RWPE2 (cell line): ENCODE data around the gene LATS2.
A peak's percentile ranks its signal among the peaks of the same experiment; 100 is the strongest.

Source experiments
- ATAC-seq: fragments of 200-7000 bp; cut with Tn5 transposase; 3 replicates; pipeline ENCODE4 v1.9.1; 2021; ENCODE audit warnings: low read depth
- DNase-seq: peaks from one replicate; pipeline ENCODE4 v3.0.0-alpha.2; 2020; ENCODE audit warnings: low spot score
- H3K27ac ChIP-seq: fragments of 450-650 bp; 2 replicates; pipeline ENCODE4 v1.5.1; 2017; ENCODE audit warnings: mild to moderate bottlenecking; ENCODE audit not compliant: poor library complexity, severe bottlenecking
- H3K27me3 ChIP-seq: fragments of 250-450 bp; sonication (Bioruptor Pico); 2 replicates; pipeline ENCODE4 v1.5.1; 2021; ENCODE audit warnings: mild to moderate bottlenecking, moderate library complexity; ENCODE audit not compliant: insufficient read depth, poor library complexity, severe bottlenecking
- H3K36me3 ChIP-seq: fragments of 250-450 bp; sonication (Bioruptor Pico); 2 replicates; pipeline ENCODE4 v1.5.1; 2020; ENCODE audit warnings: low read depth, mild to moderate bottlenecking, moderate library complexity
- H3K4me1 ChIP-seq: fragments of 250-450 bp; sonication (Bioruptor Pico); 2 replicates; pipeline ENCODE4 v1.5.1; 2021; ENCODE audit warnings: mild to moderate bottlenecking, moderate library complexity; ENCODE audit not compliant: insufficient read depth, poor library complexity, severe bottlenecking
- H3K4me3 ChIP-seq: fragments of 250-450 bp; sonication (Bioruptor Pico); 2 replicates; pipeline ENCODE4 v1.5.1; 2021; ENCODE audit warnings: mild to moderate bottlenecking, moderate library complexity; ENCODE audit not compliant: severe bottlenecking
- H3K9me3 ChIP-seq: fragments of 250-450 bp; sonication (Bioruptor Pico); 2 replicates; pipeline ENCODE4 v1.5.1; 2021; ENCODE audit warnings: mild to moderate bottlenecking, moderate library complexity; ENCODE audit not compliant: severe bottlenecking
- TF ChIP-seq, protein P1 (sequence below): fragments of 450-650 bp; IDR thresholded peaks from one replicate; pipeline ENCODE4 v1.5.1; 2017; ENCODE audit warnings: mild to moderate bottlenecking, moderate library complexity; ENCODE audit not compliant: poor library complexity, severe bottlenecking

The LATS2 gene

GRCh38 chr13:20924758-20925394 is 136.5 kb downstream of the LATS2 start:
- TF ChIP-seq, protein P1, sequence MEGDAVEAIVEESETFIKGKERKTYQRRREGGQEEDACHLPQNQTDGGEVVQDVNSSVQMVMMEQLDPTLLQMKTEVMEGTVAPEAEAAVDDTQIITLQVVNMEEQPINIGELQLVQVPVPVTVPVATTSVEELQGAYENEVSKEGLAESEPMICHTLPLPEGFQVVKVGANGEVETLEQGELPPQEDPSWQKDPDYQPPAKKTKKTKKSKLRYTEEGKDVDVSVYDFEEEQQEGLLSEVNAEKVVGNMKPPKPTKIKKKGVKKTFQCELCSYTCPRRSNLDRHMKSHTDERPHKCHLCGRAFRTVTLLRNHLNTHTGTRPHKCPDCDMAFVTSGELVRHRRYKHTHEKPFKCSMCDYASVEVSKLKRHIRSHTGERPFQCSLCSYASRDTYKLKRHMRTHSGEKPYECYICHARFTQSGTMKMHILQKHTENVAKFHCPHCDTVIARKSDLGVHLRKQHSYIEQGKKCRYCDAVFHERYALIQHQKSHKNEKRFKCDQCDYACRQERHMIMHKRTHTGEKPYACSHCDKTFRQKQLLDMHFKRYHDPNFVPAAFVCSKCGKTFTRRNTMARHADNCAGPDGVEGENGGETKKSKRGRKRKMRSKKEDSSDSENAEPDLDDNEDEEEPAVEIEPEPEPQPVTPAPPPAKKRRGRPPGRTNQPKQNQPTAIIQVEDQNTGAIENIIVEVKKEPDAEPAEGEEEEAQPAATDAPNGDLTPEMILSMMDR, result peak; percentile 87
- Histone ChIP-seq H3K4me1 (no peaks in the 10 kb centered on the region), H3K27ac (no peak overlapping the region), H3K4me3 (no peak overlapping the region), H3K9me3 (no peaks in the 10 kb centered on the region), H3K36me3 (no peaks in the 10 kb centered on the region), H3K27me3 (no peaks in the 10 kb centered on the region)
- no peak for DNase-seq
- ATAC-seq, result 0 out of 3 replicates have a peak, but pooled peaks have one; percentile 21

DNA sequence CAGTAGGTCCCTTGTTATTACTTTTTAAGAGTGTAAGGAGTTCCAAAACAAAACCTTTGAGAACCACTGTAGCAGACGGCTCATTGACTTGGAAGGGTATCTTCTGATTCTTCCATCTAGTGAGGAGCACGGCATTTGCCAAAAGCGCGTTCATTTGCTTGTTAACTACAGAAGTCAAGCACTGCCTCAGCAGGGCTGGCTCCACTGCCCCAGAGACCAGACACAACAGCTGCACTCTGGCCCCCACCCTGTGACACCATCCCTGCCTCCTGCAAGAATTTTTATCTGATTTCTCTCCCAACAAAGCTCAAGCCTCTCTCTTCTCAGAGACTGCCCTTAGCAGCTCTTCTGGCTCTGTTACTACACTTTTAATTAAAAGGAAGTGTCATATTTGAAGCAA is 138.1 kb downstream of the LATS2 start:
- Histone ChIP-seq H3K4me1 (no peaks in the 10 kb centered on the region), H3K36me3 (no peaks in the 10 kb centered on the region), H3K9me3 (no peaks in the 10 kb centered on the region), H3K4me3 (no peak overlapping the region), H3K27ac (no peak overlapping the region), H3K27me3 (no peaks in the 10 kb centered on the region)
- DNase-seq (no peak), ATAC-seq (no peak)
- TF ChIP-seq, protein P1, result no peak
